IMR-90 (cell line): ENCODE data around the gene SCLY. TPM values are rescaled to one million over a fixed set of nuclear protein-coding genes. Genes with fewer than 3 reads are reported as not detected.

ENCODE experiments used
- ATAC-seq: fragments of 200-7000 bp; cut with Tn5 transposase; 2 replicates; pipeline ENCODE4 v1.9.1; 2020; ENCODE audit warnings: low read depth, mild to moderate bottlenecking, moderate library complexity
- BruUV-seq: library from RNA; stranded (reverse); fragments of 400-500 nt; replicated peaks from 2 replicates; lab custom pipeline; 2021; lab: Mats Ljungman, UMichigan
- CTCF ChIA-PET: fragments of 300-600 bp; formaldehyde crosslinking; extraction: SDS; loops from one replicate; lab custom pipeline; 2021; ENCODE audit warnings: antibody characterized with exemption; lab: Yijun Ruan, JAX
- POLR2A ChIA-PET: fragments of 300-600 bp; sonication (Branson Sonifier 250); formaldehyde crosslinking; loops from one replicate; lab custom pipeline; 2022; ENCODE audit warnings: antibody characterized with exemption; ENCODE audit not compliant: unreplicated experiment; lab: Charles Lee
- DNase-seq: peaks from one replicate; pipeline ENCODE4 v3.0.0; 2013
- H2AFZ ChIP-seq: replicated peaks from 2 replicates; pipeline ENCODE3; 2013; ENCODE audit warnings: low read length, mild to moderate bottlenecking; ENCODE audit not compliant: poor library complexity
- H2AK5ac ChIP-seq: 2 replicates; pipeline ENCODE4 v1.6.1; 2013; ENCODE audit warnings: low read depth, low read length, inconsistent platforms
- H2AK9ac ChIP-seq: replicated peaks from 2 replicates; pipeline ENCODE3; 2013; ENCODE audit warnings: mild to moderate bottlenecking, low read depth, low read length, moderate library complexity; ENCODE audit not compliant: poor library complexity
- H2BK120ac ChIP-seq: 2 replicates; pipeline ENCODE4 v1.6.1; 2013; ENCODE audit warnings: low read depth, low read length, inconsistent platforms
- H2BK15ac ChIP-seq: 3 replicates; pipeline ENCODE4 v1.6.1; 2013; ENCODE audit warnings: low read depth, low read length, inconsistent platforms
- H2BK20ac ChIP-seq: 2 replicates; pipeline ENCODE4 v1.6.1; 2013; ENCODE audit warnings: low read depth, mild to moderate bottlenecking, inconsistent platforms, low read length, moderate library complexity
- H2BK5ac ChIP-seq: 2 replicates; pipeline ENCODE4 v1.6.1; 2013; ENCODE audit warnings: mild to moderate bottlenecking, low read depth, low read length, inconsistent platforms; ENCODE audit not compliant: poor library complexity, severe bottlenecking
- H3K14ac ChIP-seq: replicated peaks from 2 replicates; pipeline ENCODE4 v1.6.1; 2013; ENCODE audit warnings: low read depth, low read length, inconsistent platforms
- H3K18ac ChIP-seq: 2 replicates; pipeline ENCODE4 v1.6.1; 2013; ENCODE audit warnings: low read depth, low read length, control low read depth
- H3K23ac ChIP-seq: 2 replicates; pipeline ENCODE4 v1.6.1; 2013; ENCODE audit warnings: low read depth, low read length, inconsistent platforms
- H3K27ac ChIP-seq: 2 replicates; pipeline ENCODE4 v1.5.1; 2013; ENCODE audit warnings: mild to moderate bottlenecking, control low read depth, low read length; ENCODE audit not compliant: insufficient read depth
- H3K27me3 ChIP-seq: 2 replicates; pipeline ENCODE4 v1.6.1; 2013; ENCODE audit warnings: low read length; ENCODE audit not compliant: control insufficient read depth, insufficient read depth
- H3K36me3 ChIP-seq: 2 replicates; pipeline ENCODE4 v1.6.1; 2013; ENCODE audit warnings: low read length, mixed read lengths; ENCODE audit not compliant: control insufficient read depth, insufficient read depth
- H3K4ac ChIP-seq: 2 replicates; pipeline ENCODE4 v1.6.1; 2013; ENCODE audit warnings: low read depth, low read length, inconsistent platforms
- H3K4me1 ChIP-seq: 2 replicates; pipeline ENCODE4 v1.6.1; 2013; ENCODE audit warnings: low read length, mixed read lengths; ENCODE audit not compliant: control insufficient read depth, insufficient read depth
- H3K4me2 ChIP-seq: 2 replicates; pipeline ENCODE4 v1.6.1; 2013; ENCODE audit warnings: low read depth, mild to moderate bottlenecking, control low read depth, low read length, moderate library complexity
- H3K4me3 ChIP-seq: 2 replicates; pipeline ENCODE4 v1.5.1; 2013; ENCODE audit warnings: low read depth, mild to moderate bottlenecking, control low read depth, low read length, moderate library complexity; ENCODE audit not compliant: insufficient read depth
- H3K56ac ChIP-seq: 2 replicates; pipeline ENCODE4 v1.6.1; 2013; ENCODE audit warnings: low read length, inconsistent platforms; ENCODE audit not compliant: insufficient read depth; ENCODE audit errors: extremely low read depth
- H3K79me1 ChIP-seq, 2 experiments: 2 replicates each; pipeline ENCODE4 v1.6.1; 2013; ENCODE audit warnings: low read length in 2 of 2, inconsistent platforms in 1 of 2, low read depth in 1 of 2
- H3K9ac ChIP-seq: 2 replicates; pipeline ENCODE4 v1.6.1; 2013; ENCODE audit warnings: low read depth, low read length, control low read depth
- H3K9me1 ChIP-seq: 2 replicates; pipeline ENCODE4 v1.6.1; 2013; ENCODE audit warnings: low read length, inconsistent platforms; ENCODE audit not compliant: insufficient read depth
- H3K9me3 ChIP-seq: 2 replicates; pipeline ENCODE4 v1.6.1; 2013; ENCODE audit warnings: low read length; ENCODE audit not compliant: control insufficient read depth, insufficient read depth
- H4K20me1 ChIP-seq: 2 replicates; pipeline ENCODE4 v1.6.1; 2013; ENCODE audit warnings: low read length, inconsistent platforms; ENCODE audit not compliant: insufficient read depth
- H4K5ac ChIP-seq: 2 replicates; pipeline ENCODE4 v1.6.1; 2013; ENCODE audit warnings: mild to moderate bottlenecking, low read depth, low read length, control low read depth
- H4K8ac ChIP-seq, 2 experiments: 2 replicates each; pipeline ENCODE4 v1.6.1; 2013; ENCODE audit warnings: low read depth in 2 of 2, low read length in 2 of 2, control low read depth in 1 of 2, inconsistent platforms in 1 of 2
- H4K91ac ChIP-seq: 2 replicates; pipeline ENCODE4 v1.6.1; 2013; ENCODE audit warnings: low read depth, low read length, inconsistent platforms; ENCODE audit not compliant: insufficient read depth
- CEBPB ChIP-seq: IDR thresholded peaks from 2 replicates; pipeline ENCODE4 v1.6.1; 2012; ENCODE audit warnings: low read depth, low read length, improper control_type of control experiment
- CHD1 ChIP-seq: IDR thresholded peaks from 2 replicates; pipeline ENCODE4 v1.6.1; 2012; ENCODE audit warnings: low read depth, low read length, improper control_type of control experiment
- MAZ ChIP-seq: IDR thresholded peaks from 2 replicates; pipeline ENCODE4 v1.6.1; 2012; ENCODE audit warnings: low read depth, mild to moderate bottlenecking, low read length, improper control_type of control experiment, moderate library complexity, borderline replicate concordance
- MXI1 ChIP-seq: IDR thresholded peaks from 2 replicates; pipeline ENCODE4 v1.6.1; 2012; ENCODE audit warnings: low read depth, mild to moderate bottlenecking, low read length, moderate library complexity, borderline replicate concordance
- NFE2L2 ChIP-seq: fragments of 150-350 bp; IDR thresholded peaks from 2 replicates; pipeline ENCODE4 v1.6.1; 2016; ENCODE audit warnings: low read depth, mild to moderate bottlenecking, low read length
- RCOR1 ChIP-seq: IDR thresholded peaks from 2 replicates; pipeline ENCODE4 v1.6.1; 2012; ENCODE audit warnings: mild to moderate bottlenecking, low read length, improper control_type of control experiment; ENCODE audit not compliant: insufficient replicate concordance
- RFX5 ChIP-seq: IDR thresholded peaks from 2 replicates; pipeline ENCODE4 v1.8.0; 2012; ENCODE audit warnings: low read depth, mild to moderate bottlenecking, low read length, moderate library complexity
- WGBS, 2 experiments: methylation state at CpG; one replicate each; pipeline versions ENCODE4 v1.1.5 to v1.1.7; 2013; ENCODE audit warnings: missing lambda C conversion rate in 2 of 2; ENCODE audit not compliant: insufficient read length in 1 of 2; ENCODE audit errors: extremely low coverage in 2 of 2; 5-methylcytosine and 5-hydroxymethylcytosine counted together
- dilution Hi-C: fragments of 300-500 bp; cut with HindIII; formaldehyde crosslinking; loops from one replicate; pipeline ENCODE4 v1.14.3; 2018; ENCODE audit warnings: low sequenced_read_pairs; ENCODE audit not compliant: unreplicated experiment
- in situ Hi-C: fragments of 300-500 bp; cut with MboI; formaldehyde crosslinking; loops from 3 replicates; pipeline ENCODE4 v1.14.3; 2019; ENCODE audit warnings: low sequenced_read_pairs, inconsistent platforms, mixed read lengths
- intact Hi-C: fragments of 100-400 bp; cut with micrococcal nuclease; formaldehyde crosslinking; loops from 2 replicates; pipeline ENCODE4 v1.10.0; 2022
- polyA plus RNA-seq, 3 experiments: library from polyadenylated mRNA; depleted of rRNA; stranded (reverse); fragments of >200 nt; gene quantifications; 2 replicates each; pipeline ENCODE4 v1.2.3, GENCODE V29; 2012; ENCODE audit warnings: low replicate concordance in 1 of 3
- total RNA-seq: library from RNA; depleted of rRNA; stranded (reverse); fragments of >200 nt; gene quantifications from 2 replicates; pipeline ENCODE4 v1.2.3, GENCODE V29; 2012

Gene SCLY
- total and polyA plus RNA-seq, 2 of the 4 experiments (the other 2 are of a cell fraction) = 8.6 to 10.5 TPM

GRCh38 chr2:238096311-238097011 lies 35.7 kb downstream of the SCLY start:
- H3K23ac ChIP-seq = no peak overlapping the region
- no peak overlapping the region for H4K8ac ChIP-seq
- no peaks in the 10 kb centered on the region for H4K20me1 ChIP-seq
- H3K9me3 ChIP-seq = no peaks in the 10 kb centered on the region
- no peaks in the 10 kb centered on the region for H3K79me1 ChIP-seq
- no peaks in the 10 kb centered on the region for H3K9me1 ChIP-seq
- no peak for TF ChIP-seq CEBPB
- TF ChIP-seq RFX5 = no peak
- TF ChIP-seq NFE2L2 = no peak
- no peak for TF ChIP-seq CHD1
- no peak for TF ChIP-seq MAZ
- no peak for TF ChIP-seq RCOR1
- no peak for TF ChIP-seq MXI1
- H3K9ac ChIP-seq = no peak overlapping the region
- H2AK9ac ChIP-seq = no peak overlapping the region
- no peak overlapping the region for H2BK120ac ChIP-seq
- H2BK20ac ChIP-seq = no peak overlapping the region
- H2BK15ac ChIP-seq = no peak overlapping the region
- no peak overlapping the region for H3K27ac ChIP-seq
- H4K5ac ChIP-seq = no peak overlapping the region
- no peaks in the 10 kb centered on the region for H3K4me1 ChIP-seq
- H3K27me3 ChIP-seq = no peaks in the 10 kb centered on the region
- no peak overlapping the region for H2BK5ac ChIP-seq
- ChIA-PET POLR2A (no interaction called here), CTCF (no interaction called here)
- in situ Hi-C loops (no loop called here), intact Hi-C loops (no loop called here), dilution Hi-C loops (no loop called here)
- H2AK5ac ChIP-seq = no peak overlapping the region
- H3K14ac ChIP-seq = no peak overlapping the region
- H3K4me2 ChIP-seq = no peak overlapping the region
- ATAC-seq (no peak), DNase-seq (no peak)
- 87% methylated on average over 17 of the region's 22 CpGs; no CpG with 5 or more reads in 1 of the 2 experiments for WGBS, 2 experiments
- H3K4ac ChIP-seq = no peak overlapping the region
- H3K36me3 ChIP-seq = peaks cover 2% of the 10 kb centered on the region; the same call in 1 of the 2 replicates
- H3K4me3 ChIP-seq = no peak overlapping the region
- BruUV-seq = no TSS peak
- no peak overlapping the region for H3K18ac ChIP-seq
- no peak overlapping the region for H2AFZ ChIP-seq
- no peak overlapping the region for H3K56ac ChIP-seq
- H4K91ac ChIP-seq = no peak overlapping the region
